GM18951 (cell line): ENCODE measurements around the gene OR2T35.

ENCODE experiments used
- POLR2A ChIP-seq: IDR thresholded peaks from 4 replicates; pipeline ENCODE4 v1.6.1; 2011; ENCODE audit warnings: mild to moderate bottlenecking; ENCODE audit not compliant: insufficient read length, insufficient read depth; ENCODE audit errors: extremely low read depth
- in situ Hi-C: fragments of 300-500 bp; cut with MboI; formaldehyde crosslinking; loops from one replicate; pipeline ENCODE4 v1.12.0; 2022; ENCODE audit warnings: low sequenced_read_pairs, mixed read lengths, inconsistent platforms; ENCODE audit not compliant: unreplicated experiment

The OR2T35 gene

GRCh38 chr1:248593226-248593625 is 51.9 kb downstream of the OR2T35 start:
- TF ChIP-seq POLR2A = no peak
- in situ Hi-C loops = no loop called here

GRCh38 chr1:248592655-248593054 is 52.4 kb downstream of the OR2T35 start:
- in situ Hi-C loops = no loop called here
- no peak for TF ChIP-seq POLR2A

GRCh38 chr1:248590055-248590454 is 55.0 kb downstream of the OR2T35 start:
- no peak for TF ChIP-seq POLR2A
- in situ Hi-C loops = no loop called here

- in situ Hi-C loops = no loop called here
- no peak for TF ChIP-seq POLR2A
Observed at GRCh38 chr1:248589334-248589733, 55.7 kb downstream of the OR2T35 start.
